Calu3 (cell line): Measurements from ENCODE around the gene SEL1L3. TPM values are rescaled to one million over a fixed set of nuclear protein-coding genes. Genes with fewer than 3 reads are reported as not detected.

ENCODE experiments used
- BruUV-seq: library from RNA; stranded (reverse); fragments of 400-500 nt; replicated peaks from 2 replicates; lab custom pipeline; 2021; lab: Mats Ljungman, UMichigan
- CTCF ChIA-PET: fragments of 300-600 bp; sonication (Branson Sonifier 250); formaldehyde crosslinking; loops from one replicate; lab custom pipeline; 2022; ENCODE audit warnings: antibody characterized with exemption; lab: Charles Lee
- DNase-seq: peaks from one replicate; pipeline ENCODE4 v3.0.0; 2022
- H3K27ac Mint-ChIP-seq: one replicate; pipeline ENCODE4 v1.8.0; 2022; ENCODE audit warnings: mixed read lengths; ENCODE audit not compliant: unreplicated experiment
- H3K27me3 Mint-ChIP-seq: one replicate; pipeline ENCODE4 v1.8.0; 2022; ENCODE audit warnings: mixed read lengths; ENCODE audit not compliant: unreplicated experiment
- H3K36me3 Mint-ChIP-seq: one replicate; pipeline ENCODE4 v1.8.0; 2022; ENCODE audit warnings: mild to moderate bottlenecking, moderate library complexity, mixed read lengths; ENCODE audit not compliant: insufficient read depth, unreplicated experiment
- H3K4me1 Mint-ChIP-seq: one replicate; pipeline ENCODE4 v1.8.0; 2022; ENCODE audit warnings: mild to moderate bottlenecking, low read depth, mixed read lengths; ENCODE audit not compliant: unreplicated experiment
- H3K4me3 Mint-ChIP-seq: one replicate; pipeline ENCODE4 v1.8.0; 2022; ENCODE audit warnings: mild to moderate bottlenecking, low read depth, moderate library complexity, mixed read lengths; ENCODE audit not compliant: unreplicated experiment
- H3K9me3 Mint-ChIP-seq: one replicate; pipeline ENCODE4 v1.8.0; 2022; ENCODE audit warnings: low read depth, mixed read lengths; ENCODE audit not compliant: unreplicated experiment
- intact Hi-C: fragments of 100-400 bp; cut with micrococcal nuclease; formaldehyde crosslinking; loops from one replicate; pipeline ENCODE4 v1.10.0; 2022; ENCODE audit not compliant: unreplicated experiment
- total RNA-seq: library from RNA; stranded (reverse); gene quantifications from 2 replicates; pipeline ENCODE4 v1.2.3, GENCODE V29; 2022
- TF ChIP-seq, protein P1 (sequence below): fragments of 200-600 bp; IDR thresholded peaks from one replicate; pipeline ENCODE4 v1.8.0; 2022; ENCODE audit warnings: antibody characterized with exemption; ENCODE audit not compliant: unreplicated experiment

Gene SEL1L3
- total RNA-seq, 1 experiment from 2014 or later, result 120 TPM

DNA sequence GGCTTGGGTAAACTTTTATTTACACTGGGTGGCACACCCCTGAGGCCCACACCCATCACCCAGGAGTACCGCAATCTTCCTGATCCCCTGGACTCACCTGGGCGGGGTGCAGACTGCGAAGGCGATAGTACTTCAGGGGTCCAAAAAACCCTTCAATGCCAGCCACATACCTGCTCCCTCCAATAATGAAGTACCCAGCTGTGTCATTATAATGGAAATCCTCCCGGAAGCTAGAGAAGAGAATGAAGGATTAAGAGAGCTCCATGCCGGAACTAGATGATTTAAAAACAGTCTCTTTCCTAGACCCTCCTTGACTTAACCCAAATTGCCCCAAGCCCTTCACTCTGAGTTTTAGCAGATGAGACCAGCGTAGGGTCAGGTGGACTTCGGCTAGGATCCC is 40.9 kb downstream of the SEL1L3 start:
- H3K4me1 Mint-ChIP-seq, result peaks cover under 1% of the 10 kb centered on the region
- H3K9me3 Mint-ChIP-seq, result no peaks in the 10 kb centered on the region
- intact Hi-C loops, result no loop called here
- CTCF ChIA-PET, result no interaction called here
- peaks cover 37% of the 10 kb centered on the region for H3K36me3 Mint-ChIP-seq
- H3K27ac Mint-ChIP-seq, result no peak overlapping the region
- no peaks in the 10 kb centered on the region for H3K27me3 Mint-ChIP-seq
- DNase-seq, result no peak
- no peak overlapping the region for H3K4me3 Mint-ChIP-seq
- TF ChIP-seq, protein P1, sequence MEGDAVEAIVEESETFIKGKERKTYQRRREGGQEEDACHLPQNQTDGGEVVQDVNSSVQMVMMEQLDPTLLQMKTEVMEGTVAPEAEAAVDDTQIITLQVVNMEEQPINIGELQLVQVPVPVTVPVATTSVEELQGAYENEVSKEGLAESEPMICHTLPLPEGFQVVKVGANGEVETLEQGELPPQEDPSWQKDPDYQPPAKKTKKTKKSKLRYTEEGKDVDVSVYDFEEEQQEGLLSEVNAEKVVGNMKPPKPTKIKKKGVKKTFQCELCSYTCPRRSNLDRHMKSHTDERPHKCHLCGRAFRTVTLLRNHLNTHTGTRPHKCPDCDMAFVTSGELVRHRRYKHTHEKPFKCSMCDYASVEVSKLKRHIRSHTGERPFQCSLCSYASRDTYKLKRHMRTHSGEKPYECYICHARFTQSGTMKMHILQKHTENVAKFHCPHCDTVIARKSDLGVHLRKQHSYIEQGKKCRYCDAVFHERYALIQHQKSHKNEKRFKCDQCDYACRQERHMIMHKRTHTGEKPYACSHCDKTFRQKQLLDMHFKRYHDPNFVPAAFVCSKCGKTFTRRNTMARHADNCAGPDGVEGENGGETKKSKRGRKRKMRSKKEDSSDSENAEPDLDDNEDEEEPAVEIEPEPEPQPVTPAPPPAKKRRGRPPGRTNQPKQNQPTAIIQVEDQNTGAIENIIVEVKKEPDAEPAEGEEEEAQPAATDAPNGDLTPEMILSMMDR, result no peak
- no TSS peak for BruUV-seq

DNA sequence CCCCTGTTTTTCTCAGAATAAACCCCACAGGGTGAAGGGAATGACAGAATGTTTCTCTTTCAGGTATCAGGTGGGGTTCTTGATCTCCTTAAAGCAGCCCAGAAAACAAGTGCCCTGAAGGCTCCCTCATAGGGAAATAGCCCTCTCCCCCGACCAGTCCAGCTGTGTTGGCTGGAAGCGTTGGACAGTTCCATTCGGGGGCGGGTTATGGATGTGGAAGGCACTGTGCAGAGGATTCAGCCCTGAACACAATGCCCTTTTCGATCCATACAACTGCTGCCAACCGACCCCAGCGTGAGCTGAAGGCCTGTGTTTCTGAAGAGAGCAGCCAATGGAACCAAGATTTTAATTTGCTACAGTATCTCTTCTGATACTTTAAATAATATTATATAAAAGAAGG is 41.5 kb downstream of the SEL1L3 start:
- TF ChIP-seq, protein P1, result no peak
- peaks cover 7% of the 10 kb centered on the region for H3K4me1 Mint-ChIP-seq
- intact Hi-C loops, result no loop called here
- H3K27ac Mint-ChIP-seq, result no peak overlapping the region
- no peaks in the 10 kb centered on the region for H3K27me3 Mint-ChIP-seq
- no TSS peak for BruUV-seq
- peaks cover 43% of the 10 kb centered on the region for H3K36me3 Mint-ChIP-seq
- H3K4me3 Mint-ChIP-seq, result no peak overlapping the region
- DNase-seq, result no peak
- CTCF ChIA-PET, result no interaction called here
- H3K9me3 Mint-ChIP-seq, result no peaks in the 10 kb centered on the region

DNA sequence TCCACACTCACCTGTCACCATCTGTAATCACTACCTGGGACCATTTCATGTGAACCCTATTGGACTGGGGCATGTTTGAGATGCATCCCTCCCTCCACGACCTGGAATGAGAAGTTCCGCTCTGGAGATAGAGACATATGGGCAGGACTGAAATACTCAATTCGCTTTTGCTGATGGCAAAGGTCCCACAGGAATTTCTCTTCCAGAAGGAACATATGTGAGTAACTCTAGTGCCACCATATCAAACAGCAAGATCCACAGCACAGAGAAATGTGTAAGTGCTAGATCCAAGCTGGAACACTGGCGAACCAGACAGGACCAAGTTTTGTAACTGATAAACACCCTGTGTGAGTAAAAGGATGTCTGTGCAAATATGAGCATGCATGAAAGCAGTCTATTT is 43.9 kb downstream of the SEL1L3 start:
- intact Hi-C loops, result no loop called here
- CTCF ChIA-PET, result no interaction called here
- no TSS peak for BruUV-seq

DNA sequence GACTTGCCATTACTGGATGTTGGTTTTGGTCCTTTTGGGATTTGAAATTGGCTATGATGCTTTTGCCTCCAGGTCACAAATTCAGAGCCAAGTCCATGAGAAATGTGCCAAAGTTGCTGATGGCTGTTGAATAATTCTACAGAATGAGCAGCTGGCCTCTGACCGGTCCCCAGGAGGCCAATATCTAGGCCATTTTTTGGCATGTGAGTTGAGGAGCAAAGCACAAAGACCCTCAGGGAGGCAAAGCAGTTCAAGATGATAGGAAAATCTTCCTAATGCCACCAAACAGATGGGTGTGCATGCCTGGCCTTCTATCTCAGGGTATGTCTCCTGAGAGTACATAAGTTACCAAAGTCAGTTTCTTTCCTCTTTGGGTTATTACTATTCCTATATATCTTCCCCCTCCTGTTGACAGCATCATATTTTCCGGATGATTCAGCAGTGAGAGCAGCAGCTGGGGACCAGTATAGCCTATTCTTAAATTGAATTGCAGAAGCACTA is 44.4 kb downstream of the SEL1L3 start:
- DNase-seq, result no peak

More for the DNA sequence above, 43.9 kb downstream of the SEL1L3 start:
- TF ChIP-seq, protein P1, result no peak
- Mint-ChIP-seq H3K9me3 (no peaks in the 10 kb centered on the region), H3K4me1 (peaks cover 16% of the 10 kb centered on the region), H3K27me3 (no peaks in the 10 kb centered on the region), H3K27ac (no peak overlapping the region), H3K36me3 (peaks cover 46% of the 10 kb centered on the region), H3K4me3 (no peak overlapping the region)
- DNase-seq, result no peak

More for the DNA sequence above, 44.4 kb downstream of the SEL1L3 start:
- BruUV-seq, result no TSS peak
- Mint-ChIP-seq H3K4me3 (no peak overlapping the region), H3K4me1 (peaks cover 16% of the 10 kb centered on the region), H3K9me3 (no peaks in the 10 kb centered on the region), H3K36me3 (peaks cover 44% of the 10 kb centered on the region), H3K27me3 (no peaks in the 10 kb centered on the region), H3K27ac (no peak overlapping the region)
- intact Hi-C loops, result no loop called here
- CTCF ChIA-PET, result no interaction called here
- TF ChIP-seq, protein P1, result no peak
